G401 (cell line): ENCODE results near the gene KDM4C. TPM values are rescaled to one million over a fixed set of nuclear protein-coding genes. Genes with fewer than 3 reads are reported as not detected.

Experiments used
- DNase-seq: peaks from one replicate; pipeline ENCODE4 v3.0.0-alpha.2; 2015; ENCODE audit warnings: low spot score
- in situ Hi-C: cut with HindIII; loops from 2 replicates; pipeline ENCODE4 v1.10.0; 2016; ENCODE audit warnings: low sequenced_read_pairs, mixed read lengths
- total RNA-seq: library from RNA; depleted of rRNA; stranded (reverse); fragments of >200 nt; shearing (Covaris generic); gene quantifications from 2 replicates; pipeline ENCODE4 v1.2.3, GENCODE V29; 2014

KDM4C gene
- total RNA-seq, 1 experiment from 2014 or later, result 12.7 TPM

GRCh38 chr9:6889868-6890267 lies 132.1 kb downstream of the KDM4C start:
- no peak for DNase-seq

GRCh38 chr9:6893350-6894131 lies 135.8 kb downstream of the KDM4C start:
- no peak for DNase-seq
- in situ Hi-C loops, result no loop called here

More at GRCh38 chr9:6889868-6890267, 132.1 kb downstream of the KDM4C start:
- in situ Hi-C loops, result no loop called here

GRCh38 chr9:6894135-6894534 lies 136.4 kb downstream of the KDM4C start:
- DNase-seq, result no peak
- in situ Hi-C loops, result no loop called here

- in situ Hi-C loops, result no loop called here
These were observed 138.0 kb downstream of the KDM4C start for GRCh38 chr9:6895754-6896153.

GRCh38 chr9:6896562-6896961 lies 138.8 kb downstream of the KDM4C start:
- peak; percentile 37 for DNase-seq
- in situ Hi-C loops, result no loop called here

More at GRCh38 chr9:6895754-6896153, 138.0 kb downstream of the KDM4C start:
- no peak for DNase-seq

GRCh38 chr9:6897207-6897822 lies 139.5 kb downstream of the KDM4C start:
- in situ Hi-C loops, result no loop called here

GRCh38 chr9:6897898-6898302 lies 140.1 kb downstream of the KDM4C start:
- in situ Hi-C loops, result no loop called here
- peak; percentile 83 for DNase-seq

More at GRCh38 chr9:6897207-6897822, 139.5 kb downstream of the KDM4C start:
- peak; percentile 69 for DNase-seq

- in situ Hi-C loops, result no loop called here
- DNase-seq, result no peak
These were observed 141.5 kb downstream of the KDM4C start for GRCh38 chr9:6899274-6899673.

GRCh38 chr9:6900440-6900883 lies 142.7 kb downstream of the KDM4C start:
- in situ Hi-C loops, result no loop called here
- no peak for DNase-seq

GRCh38 chr9:6901180-6901579 lies 143.4 kb downstream of the KDM4C start:
- no peak for DNase-seq
- in situ Hi-C loops, result no loop called here

- no peak for DNase-seq
- in situ Hi-C loops, result no loop called here
These were observed 144.7 kb downstream of the KDM4C start for GRCh38 chr9:6902423-6902822.

GRCh38 chr9:6904371-6904770 lies 146.6 kb downstream of the KDM4C start:
- DNase-seq, result peak; percentile 93
- in situ Hi-C loops, result no loop called here

- peak; percentile 65 for DNase-seq
These were observed 148.1 kb downstream of the KDM4C start for GRCh38 chr9:6905850-6906375.

GRCh38 chr9:6907772-6908381 lies 150.1 kb downstream of the KDM4C start:
- peak; percentile 88 for DNase-seq
- in situ Hi-C loops, result no loop called here

More at GRCh38 chr9:6905850-6906375, 148.1 kb downstream of the KDM4C start:
- in situ Hi-C loops, result no loop called here

- in situ Hi-C loops, result no loop called here
- DNase-seq, result no peak
These were observed 151.4 kb downstream of the KDM4C start for GRCh38 chr9:6909181-6909580.

GRCh38 chr9:6910032-6910431 lies 152.3 kb downstream of the KDM4C start:
- DNase-seq, result no peak
- in situ Hi-C loops, result no loop called here

GRCh38 chr9:6910497-6910896 lies 152.7 kb downstream of the KDM4C start:
- no peak for DNase-seq
- in situ Hi-C loops, result no loop called here

GRCh38 chr9:6911901-6912638 lies 154.3 kb downstream of the KDM4C start:
- in situ Hi-C loops, result no loop called here
- DNase-seq, result peak; percentile 83

- in situ Hi-C loops, result no loop called here
These were observed 157.9 kb downstream of the KDM4C start for GRCh38 chr9:6915635-6916034.

More at GRCh38 chr9:6915635-6916034, 157.9 kb downstream of the KDM4C start:
- DNase-seq, result no peak
